HG02642 (cell line): ENCODE results near the gene PAOX.
"Not testable (repeated sequence)": the region's sequence is repeated elsewhere in the genome, so short reads cannot be mapped to it uniquely, and the experiment has no call there.

Source experiments
- ATAC-seq: cut with Tn5 transposase; IDR thresholded peaks from one replicate; pipeline ENCODE4 v1.9.1; 2021; ENCODE audit warnings: mild to moderate bottlenecking; ENCODE audit not compliant: unreplicated experiment, poor library complexity

The PAOX gene

GRCh38 chr10:133400624-133401424, 21.8 kb downstream of the PAOX start:
- ATAC-seq: peak; percentile 68

DNA sequence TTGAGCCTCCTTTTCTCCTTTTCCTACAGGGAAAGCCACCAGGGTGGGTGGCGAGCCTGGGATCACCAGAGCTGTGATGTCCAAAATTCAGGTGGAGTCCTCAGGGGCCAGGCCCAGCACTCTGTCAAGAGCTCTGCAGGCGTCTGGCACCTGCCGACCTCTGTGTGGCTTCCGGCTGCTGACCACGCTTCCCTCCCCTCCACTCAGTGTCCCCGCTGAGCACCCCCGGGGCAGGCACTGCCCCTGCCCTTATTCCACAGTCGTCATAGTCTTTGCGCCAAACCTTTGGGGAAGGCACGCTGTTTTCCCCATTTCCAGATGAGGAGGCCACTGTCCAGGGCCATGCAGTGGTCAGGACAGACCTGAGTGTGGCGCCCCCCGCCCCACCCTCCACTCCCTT, 22.4 kb downstream of the PAOX start:
- peak; percentile 27 for ATAC-seq

DNA sequence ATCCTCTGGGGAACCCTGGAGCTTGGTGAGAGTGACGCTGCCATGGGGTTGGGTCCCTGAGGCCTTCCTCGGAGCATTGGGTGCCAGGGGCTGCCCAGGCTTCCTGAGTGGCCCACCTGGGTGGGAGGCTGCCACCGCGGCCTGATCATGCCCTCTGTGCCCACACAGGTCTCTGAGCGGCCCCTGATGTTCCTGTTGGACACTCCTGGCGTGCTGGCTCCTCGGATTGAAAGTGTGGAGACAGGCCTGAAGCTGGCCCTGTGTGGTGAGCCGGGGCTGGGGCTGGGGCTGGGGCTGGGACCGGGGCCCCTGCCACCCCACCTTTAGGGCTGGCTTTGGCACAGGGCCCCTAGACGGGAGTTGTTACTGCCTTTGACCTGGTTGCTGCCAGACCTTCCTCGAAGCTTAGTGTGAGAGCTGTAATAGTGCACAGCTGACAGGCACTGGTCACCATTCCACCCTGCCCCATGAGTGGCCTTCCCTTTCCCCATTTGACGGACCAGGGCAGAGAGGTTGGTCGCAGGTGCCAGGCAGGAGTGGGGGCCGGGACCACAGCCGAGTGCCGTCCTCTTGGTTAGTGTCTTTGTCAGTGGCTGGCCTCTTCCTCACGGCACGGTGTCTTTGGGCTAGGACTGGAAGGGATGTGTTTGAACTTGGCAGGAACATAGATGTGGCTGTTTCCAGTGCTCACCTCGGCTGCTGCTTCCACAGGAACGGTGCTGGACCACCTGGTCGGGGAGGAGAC, 23.1 kb downstream of the PAOX start:
- no peak for ATAC-seq

GRCh38 chr10:133403359-133403758, 24.3 kb downstream of the PAOX start:
- ATAC-seq: no peak

DNA sequence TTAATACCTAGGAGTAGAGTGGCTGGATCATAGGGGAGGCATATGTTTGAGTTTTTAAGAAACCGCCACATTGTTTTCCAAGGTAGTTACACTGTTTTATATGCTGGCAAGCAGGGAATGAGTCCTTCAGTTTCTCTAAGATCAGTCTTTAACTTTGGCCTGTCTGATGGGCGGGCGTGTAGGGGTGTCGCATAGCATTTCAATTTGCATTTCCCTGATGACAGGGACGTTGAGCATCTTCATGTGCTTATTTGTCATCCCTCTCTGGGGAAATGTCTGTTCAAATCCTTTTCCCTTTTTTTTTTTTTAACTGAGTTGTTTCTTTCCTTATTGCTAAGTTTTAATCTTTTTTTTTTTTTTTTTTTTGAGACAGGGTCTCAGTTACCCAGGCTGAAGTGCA, 24.7 kb downstream of the PAOX start:
- no peak for ATAC-seq

DNA sequence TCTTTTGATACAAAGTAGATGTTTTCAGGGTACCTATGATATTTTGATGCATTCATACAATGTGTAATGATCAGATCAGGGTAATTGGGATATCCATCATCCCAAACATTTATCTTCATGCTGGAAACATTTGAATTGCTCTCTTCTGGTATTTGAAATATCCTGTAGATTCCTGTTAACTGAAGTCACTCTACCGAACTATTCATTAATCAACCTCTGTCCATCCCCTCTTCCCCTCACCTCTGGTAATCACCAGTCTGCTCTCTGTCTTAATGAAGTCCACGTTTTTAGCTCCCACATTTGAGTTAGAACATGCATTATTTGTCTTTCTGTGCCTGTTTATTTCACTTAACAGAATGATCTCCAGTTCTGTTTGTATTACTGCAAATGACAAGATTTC, 26.2 kb downstream of the PAOX start:
- no peak for ATAC-seq

GRCh38 chr10:133405844-133406527, 26.9 kb downstream of the PAOX start:
- ATAC-seq: peak; percentile 44

- no peak for ATAC-seq
Observed at GRCh38 chr10:133411523-133412380, 32.7 kb downstream of the PAOX start.

GRCh38 chr10:133412381-133412711, 33.3 kb downstream of the PAOX start:
- no peak for ATAC-seq

- not testable (repeated sequence) for ATAC-seq
Observed at GRCh38 chr10:133414401-133414800, 35.3 kb downstream of the PAOX start.

DNA sequence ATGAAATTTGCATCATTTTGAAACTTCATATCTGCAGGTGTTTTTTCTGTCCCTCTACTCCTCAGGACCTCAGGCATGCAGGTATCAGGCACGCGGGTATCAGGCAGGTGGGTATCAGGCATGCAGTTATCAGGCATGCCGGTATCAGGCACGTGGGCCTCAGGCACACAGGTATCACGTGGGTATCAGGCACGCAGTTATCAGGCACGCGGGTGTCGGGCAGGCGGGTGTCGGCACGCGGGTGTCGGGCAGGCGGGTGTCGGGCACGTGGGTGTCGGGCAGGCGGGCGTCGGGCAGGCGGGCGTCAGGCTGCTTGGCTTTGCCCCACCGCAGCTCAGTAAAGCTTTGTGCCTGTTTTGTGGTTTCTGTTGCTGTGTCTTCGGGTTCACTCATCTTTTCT, 36.7 kb downstream of the PAOX start:
- no peak for ATAC-seq

DNA sequence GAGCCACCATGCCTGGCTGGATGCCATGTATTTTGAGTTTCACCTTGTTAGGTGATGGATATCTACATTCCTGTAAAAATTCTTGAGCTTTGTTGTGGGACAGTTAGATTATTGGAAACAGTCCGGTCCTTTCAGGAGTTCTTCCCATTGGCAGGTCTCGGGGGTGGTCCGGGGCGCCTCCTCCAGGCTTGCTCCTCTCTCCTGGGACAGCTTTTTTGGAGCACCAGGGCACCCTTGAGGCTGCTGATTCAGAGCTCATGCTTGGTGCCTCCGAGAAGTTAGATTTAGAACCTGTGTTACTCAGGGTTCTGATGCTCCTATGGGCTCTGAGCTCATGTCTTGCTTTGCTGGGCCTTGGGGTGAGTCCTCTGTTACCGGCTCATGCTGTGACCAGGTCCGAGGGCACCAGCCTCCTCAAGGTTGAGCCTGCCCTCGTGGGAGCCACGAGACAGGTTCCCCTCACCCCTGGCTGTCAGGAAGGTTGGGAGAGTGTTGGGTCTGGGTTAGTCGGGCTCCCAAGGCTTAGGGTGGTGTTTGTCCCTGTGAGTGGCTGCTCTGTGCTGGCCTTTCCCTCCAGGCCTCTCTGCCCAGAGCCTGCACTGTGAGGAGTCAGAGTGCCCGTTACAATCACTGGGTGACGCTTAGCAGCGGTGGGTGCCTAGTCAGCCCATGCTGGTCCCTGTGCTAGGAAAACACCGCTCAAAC, 39.4 kb downstream of the PAOX start:
- no peak for ATAC-seq

GRCh38 chr10:133419211-133419950, 40.3 kb downstream of the PAOX start:
- ATAC-seq: no peak

GRCh38 chr10:133420028-133420427, 41.0 kb downstream of the PAOX start:
- no peak for ATAC-seq

DNA sequence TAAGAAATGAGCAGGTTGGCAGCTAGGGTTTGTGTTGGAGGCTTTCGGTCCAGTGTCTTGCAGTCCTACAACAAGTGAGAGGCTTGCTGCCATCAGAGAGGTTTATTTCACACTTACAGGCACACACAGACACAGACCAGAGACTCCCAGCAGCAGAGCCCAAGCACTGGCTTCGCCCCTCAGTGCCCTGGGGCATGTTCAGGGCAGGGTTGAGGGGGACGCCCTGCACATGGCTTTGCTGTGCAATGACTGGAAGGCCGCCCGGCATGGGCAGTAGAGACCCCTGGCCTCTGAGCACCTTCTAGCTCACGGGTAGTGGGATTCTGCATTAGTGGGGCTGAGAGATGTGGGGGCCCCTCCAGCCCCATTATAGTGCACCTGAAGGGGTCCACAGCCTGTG, 41.5 kb downstream of the PAOX start:
- no peak for ATAC-seq

- ATAC-seq: no peak
Observed at GRCh38 chr10:133421336-133422222, 42.5 kb downstream of the PAOX start.

DNA sequence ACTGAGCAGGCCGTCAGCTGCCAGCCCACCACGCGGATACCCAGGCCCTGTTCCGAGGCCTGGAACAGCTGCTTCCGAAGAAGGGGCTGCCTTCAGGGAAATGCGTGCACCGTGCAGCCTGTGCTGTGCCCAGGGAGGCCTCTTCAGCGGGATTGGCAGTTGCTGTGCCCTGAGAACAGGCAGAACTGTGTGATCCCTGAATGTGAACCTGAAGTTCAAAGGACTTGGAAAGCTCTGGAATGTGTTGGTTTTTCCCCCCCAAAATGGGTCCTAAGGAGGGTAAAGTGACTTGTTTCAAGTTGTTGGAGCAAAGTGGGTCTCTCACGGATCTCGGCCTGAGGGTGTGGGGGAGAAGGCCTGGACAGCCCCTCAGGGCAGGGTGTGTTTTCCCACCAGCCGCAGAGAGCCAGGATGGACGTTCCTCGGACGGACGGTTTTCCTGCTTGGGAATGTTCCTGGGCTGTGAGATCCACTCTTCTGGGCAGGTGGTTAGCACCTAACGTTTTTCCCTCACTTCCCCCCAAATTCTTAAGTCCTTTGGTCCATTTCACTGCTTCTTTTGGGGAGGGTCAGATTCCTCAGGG, 43.3 kb downstream of the PAOX start:
- no peak for ATAC-seq
